GM23338 (cell line): ENCODE measurements around the gene FHIT. TPM values are rescaled to one million over a fixed set of nuclear protein-coding genes. Genes with fewer than 3 reads are reported as not detected.

Experiments used
- ATAC-seq: fragments of 200-7000 bp; cut with Tn5 transposase; 3 replicates; pipeline ENCODE4 v1.9.1; 2020
- DNase-seq: peaks from one replicate; pipeline ENCODE4 v3.0.0-alpha.2; 2015; ENCODE audit warnings: low spot score
- H2AFZ ChIP-seq: fragments of 200-600 bp; sonication (generic); 2 replicates; pipeline ENCODE4 v1.8.0; 2016; ENCODE audit warnings: antibody characterized with exemption, mild to moderate bottlenecking, moderate library complexity
- H3F3A ChIP-seq: fragments of 200-600 bp; sonication (generic); replicated peaks from 2 replicates; pipeline ENCODE4 v1.8.0; 2017; ENCODE audit warnings: antibody characterized with exemption, mixed run types, low read depth
- H3K27ac ChIP-seq: fragments of 200-600 bp; sonication (generic); 2 replicates; pipeline ENCODE4 v1.6.1; 2016; ENCODE audit warnings: low read depth
- H3K27me3 ChIP-seq: fragments of 200-600 bp; sonication (generic); 2 replicates; pipeline ENCODE4 v1.8.0; 2016; ENCODE audit warnings: mild to moderate bottlenecking, mixed run types, moderate library complexity; ENCODE audit not compliant: insufficient read depth
- H3K36me3 ChIP-seq: fragments of 200-600 bp; sonication (generic); 2 replicates; pipeline ENCODE4 v1.8.0; 2016; ENCODE audit warnings: mild to moderate bottlenecking; ENCODE audit not compliant: insufficient read depth
- H3K4me1 ChIP-seq: fragments of 200-600 bp; sonication (generic); 2 replicates; pipeline ENCODE4 v1.8.0; 2016; ENCODE audit warnings: mild to moderate bottlenecking, moderate library complexity; ENCODE audit not compliant: insufficient read depth
- H3K4me2 ChIP-seq: fragments of 200-600 bp; sonication (generic); 2 replicates; pipeline ENCODE4 v1.7.1; 2017; ENCODE audit warnings: mixed run types
- H3K4me3 ChIP-seq: fragments of 200-600 bp; sonication (generic); 2 replicates; pipeline ENCODE4 v1.6.1; 2016; ENCODE audit warnings: mixed run types
- H3K79me2 ChIP-seq: fragments of 200-600 bp; sonication (generic); replicated peaks from 2 replicates; pipeline ENCODE4 v1.8.0; 2017; ENCODE audit warnings: mild to moderate bottlenecking; ENCODE audit not compliant: insufficient read depth
- H3K9me2 ChIP-seq: fragments of 200-600 bp; sonication (generic); 2 replicates; pipeline ENCODE4 v1.8.0; 2017; ENCODE audit not compliant: insufficient read depth
- H4K20me1 ChIP-seq: fragments of 200-600 bp; sonication (generic); replicated peaks from 2 replicates; pipeline ENCODE4 v1.8.0; 2017; ENCODE audit warnings: mild to moderate bottlenecking; ENCODE audit not compliant: insufficient read depth
- H3K27ac Mint-ChIP-seq: 2 replicates; pipeline ENCODE4 v1.8.0; 2020; ENCODE audit warnings: inconsistent platforms, mild to moderate bottlenecking, moderate library complexity, mixed read lengths
- H3K27me3 Mint-ChIP-seq: 3 replicates; pipeline ENCODE4 v1.8.0; 2022; ENCODE audit warnings: low read depth, mild to moderate bottlenecking, moderate library complexity, mixed read lengths, inconsistent platforms; ENCODE audit not compliant: insufficient read depth, poor library complexity
- H3K36me3 Mint-ChIP-seq: 3 replicates; pipeline ENCODE4 v1.8.0; 2021; ENCODE audit warnings: low read depth, mild to moderate bottlenecking, inconsistent platforms, moderate library complexity, mixed read lengths
- H3K4me1 Mint-ChIP-seq: 3 replicates; pipeline ENCODE4 v1.8.0; 2020; ENCODE audit warnings: mild to moderate bottlenecking, inconsistent platforms, mixed read lengths
- H3K4me3 Mint-ChIP-seq: 3 replicates; pipeline ENCODE4 v1.8.0; 2021; ENCODE audit warnings: moderate library complexity, mild to moderate bottlenecking, inconsistent platforms, mixed read lengths
- H3K9me3 Mint-ChIP-seq: 3 replicates; pipeline ENCODE4 v1.8.0; 2020; ENCODE audit warnings: moderate library complexity, mild to moderate bottlenecking, inconsistent platforms, mixed read lengths
- CTCF ChIP-seq, 2 experiments: fragments of 200-600 bp in 1 of 2; sonication (generic) in 1 of 2; conservative IDR thresholded peaks; 2 replicates each; pipeline versions ENCODE4 v1.5.1 to v1.6.1; 2016 to 2017; ENCODE audit warnings: antibody characterized with exemption in 2 of 2, low read depth in 2 of 2, mild to moderate bottlenecking in 2 of 2, moderate library complexity in 1 of 2
- ETS1 ChIP-seq: IDR thresholded peaks from 2 replicates; pipeline ENCODE4 v1.6.1; 2016; ENCODE audit warnings: antibody characterized with exemption
- EZH2 ChIP-seq: fragments of 200-600 bp; sonication (generic); IDR thresholded peaks from one replicate; pipeline ENCODE4 v1.8.0; 2017; ENCODE audit warnings: antibody characterized with exemption, mild to moderate bottlenecking, low read depth; ENCODE audit not compliant: unreplicated experiment
- EZH2phosphoT487 ChIP-seq: fragments of 200-600 bp; sonication (generic); IDR thresholded peaks from one replicate; pipeline ENCODE4 v1.8.1; 2018; ENCODE audit warnings: antibody characterized with exemption; ENCODE audit not compliant: unreplicated experiment
- JUNB ChIP-seq: IDR thresholded peaks from one replicate; pipeline ENCODE4 v1.6.1; 2016; ENCODE audit warnings: antibody characterized with exemption; ENCODE audit not compliant: unreplicated experiment
- NANOG ChIP-seq: IDR thresholded peaks from 2 replicates; pipeline ENCODE4 v1.6.1; 2016; ENCODE audit warnings: antibody characterized with exemption, borderline replicate concordance
- STAT1 ChIP-seq: IDR thresholded peaks from one replicate; pipeline ENCODE4 v1.6.1; 2016; ENCODE audit warnings: antibody characterized with exemption; ENCODE audit not compliant: unreplicated experiment
- ZNF331 ChIP-seq: fragments of 250-450 bp; sonication (Bioruptor Pico); IDR thresholded peaks from 2 replicates; pipeline ENCODE4 v1.5.0; 2020; ENCODE audit warnings: low read depth, mild to moderate bottlenecking, moderate library complexity
- ZNF462 ChIP-seq: fragments of 250-450 bp; sonication (Bioruptor Pico); IDR thresholded peaks from 2 replicates; pipeline ENCODE4 v1.5.0; 2020; ENCODE audit warnings: mild to moderate bottlenecking, moderate library complexity
- polyA plus RNA-seq: library from polyadenylated mRNA; unstranded; fragments of >200 nt; fragmentation: Nextera tagmentation; extraction: Ambion mirVana; gene quantifications from 2 replicates; pipeline ENCODE4 v1.2.1, GENCODE V29; 2016
- total RNA-seq: library from RNA; depleted of rRNA; stranded (reverse); fragments of >200 nt; shearing (Covaris generic); gene quantifications from 2 replicates; pipeline ENCODE4 v1.2.3, GENCODE V29; 2014

The FHIT gene
- total and polyA plus RNA-seq, 2 experiments from 2014 or later: 3.0 to 8.3 TPM

- TF ChIP-seq ZNF331 (CRISPR knock-in tag) (no peak), JUNB (no peak), EZH2phosphoT487 (no peak), EZH2 (no peak), STAT1 (no peak), ZNF462 (CRISPR knock-in tag) (no peak), CTCF (conservative IDR thresholded peaks at IDR 0.05; ENCODE audit: low read depth in 2 of 2) (no peak), NANOG (no peak), ETS1 (no peak)
- Mint-ChIP-seq H3K27ac (no peak overlapping the region), H3K36me3 (no peaks in the 10 kb centered on the region), H3K9me3 (no peaks in the 10 kb centered on the region), H3K4me3 (no peak overlapping the region), H3K27me3 (no peaks in the 10 kb centered on the region), H3K4me1 (no peaks in the 10 kb centered on the region)
- no peak overlapping the region for H2AFZ ChIP-seq
- no peaks in the 10 kb centered on the region for H3F3A ChIP-seq
- H3K36me3 ChIP-seq: no peaks in the 10 kb centered on the region
- H3K27ac ChIP-seq: no peak overlapping the region
- no peaks in the 10 kb centered on the region for H3K79me2 ChIP-seq
- no peak overlapping the region for H3K4me2 ChIP-seq
- H4K20me1 ChIP-seq: no peaks in the 10 kb centered on the region
- no peaks in the 10 kb centered on the region for H3K27me3 ChIP-seq
- no peak for ATAC-seq
- no peak overlapping the region for H3K4me3 ChIP-seq
- DNase-seq: no peak
- no peaks in the 10 kb centered on the region for H3K4me1 ChIP-seq
- H3K9me2 ChIP-seq: 0 out of 2 replicates have a peak, but pooled peaks cover 5% of the 10 kb centered on the region
These were observed 722.6 kb downstream of the FHIT start for GRCh38 chr3:60528651-60529050.
